Gastrocnemius medialis (tissue), 4 donors: ENCODE results near the gene NPIPA7. TPM values are rescaled to one million over a fixed set of nuclear protein-coding genes. Genes with fewer than 3 reads are reported as not detected.
"Not testable (repeated sequence)": the region's sequence is repeated elsewhere in the genome, so short reads cannot be mapped to it uniquely, and the experiment has no call there.

Experiments
- ATAC-seq, 2 donors: fragments of 150-250 bp; one replicate each; pipeline ENCODE4 v1.9.1; 2016
- DNase-seq, 2 donors: peaks; one replicate each; pipeline ENCODE4 v3.0.0-alpha.2; 2019
- H3K27ac ChIP-seq, 4 donors: fragments of 200-600 bp; sonication (generic); 1 replicate in 1 of 4; 2 replicates in 3 of 4; pipeline ENCODE4 v1.5.1; 2016 to 2018; ENCODE audit warnings: mild to moderate bottlenecking in 2 of 4, moderate library complexity in 1 of 4
- H3K27me3 ChIP-seq, 3 donors: fragments of 200-600 bp; sonication (generic) in 2 of 3; 1 replicate in 1 of 3; 2 replicates in 2 of 3; pipeline versions ENCODE4 v1.5.1 to v1.6.0; 2016 to 2019; ENCODE audit warnings: mild to moderate bottlenecking in 1 of 3, moderate library complexity in 1 of 3
- H3K36me3 ChIP-seq, 2 donors: fragments of 200-600 bp; sonication (generic) in 1 of 2; one replicate each; pipeline ENCODE4 v1.5.1; 2017 to 2018
- H3K4me1 ChIP-seq, 2 donors: fragments of 200-600 bp; sonication (generic) in 1 of 2; one replicate each; pipeline ENCODE4 v1.5.1; 2016 to 2017; ENCODE audit warnings: mild to moderate bottlenecking in 2 of 2
- H3K4me3 ChIP-seq, 4 donors: fragments of 200-600 bp; sonication (generic) in 3 of 4; 1 replicate in 1 of 4; 2 replicates in 3 of 4; pipeline ENCODE4 v1.5.1; 2016 to 2019; ENCODE audit warnings: mild to moderate bottlenecking in 2 of 4
- H3K9me3 ChIP-seq, 3 donors: fragments of 200-600 bp; sonication (generic) in 2 of 3; 1 replicate in 1 of 3; 2 replicates in 2 of 3; pipeline ENCODE4 v1.5.1; 2016 to 2019
- in situ Hi-C, 4 donors: fragments of 200-750 bp; cut with MboI; loops; one replicate each; pipeline versions ENCODE4 v1.15.0 to v1.8.0; 2017; ENCODE audit warnings: low sequenced_read_pairs in 4 of 4
- intact Hi-C: fragments of 100-400 bp; cut with DNase I; formaldehyde crosslinking; loops from one replicate; pipeline ENCODE4 v1.15.1; 2023; ENCODE audit warnings: low total_unique reads
- microRNA-seq, 2 donors: library from miRNA; unstranded; fragments of <30 nt; microRNA quantifications; one replicate each; pipeline ENCODE4, GENCODE V29; 2016; ENCODE audit warnings: borderline replicate concordance in 2 of 2
- total RNA-seq, 4 donors: library from RNA; depleted of rRNA; stranded (reverse); fragments of >200 nt; gene quantifications; one replicate each; pipeline versions ENCODE4 v1.1.0 to v1.2.3, GENCODE V29; 2016

The NPIPA7 gene
- total RNA-seq, 4 donors from 2014 or later = 5.4 TPM; not detected in 3

GRCh38 chr16:16425146-16425545, 46.2 kb downstream of the NPIPA7 start:
- DNase-seq, H3K4me3 ChIP-seq, in situ Hi-C loops, H3K36me3 ChIP-seq, H3K27me3 ChIP-seq, H3K4me1 ChIP-seq, H3K27ac ChIP-seq, intact Hi-C loops, H3K9me3 ChIP-seq, ATAC-seq: not testable (repeated sequence)

DNA sequence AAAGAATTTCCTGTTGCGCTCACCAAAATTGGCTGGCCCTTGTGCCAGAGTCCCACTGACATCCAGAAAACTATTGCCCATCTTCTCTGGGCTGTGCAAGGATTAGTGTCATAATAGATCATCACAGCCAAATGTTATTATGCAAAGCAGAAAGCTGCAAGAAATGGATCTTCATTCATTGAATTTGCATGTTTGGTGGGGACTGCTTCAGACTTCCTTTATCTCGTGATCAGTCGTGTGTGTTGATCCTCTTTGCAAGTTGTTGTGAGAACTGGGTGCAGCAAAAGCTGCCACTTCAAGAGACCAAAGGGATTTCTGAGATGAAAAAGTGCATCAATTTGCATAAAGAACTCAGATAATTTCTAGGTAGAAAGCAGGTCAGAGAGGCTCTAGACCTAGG, 52.2 kb downstream of the NPIPA7 start:
- in situ Hi-C loops, intact Hi-C loops, H3K9me3 ChIP-seq, H3K4me3 ChIP-seq, H3K36me3 ChIP-seq, H3K27me3 ChIP-seq, DNase-seq, H3K4me1 ChIP-seq, H3K27ac ChIP-seq, ATAC-seq: not testable (repeated sequence)

GRCh38 chr16:16434711-16435110, 55.8 kb downstream of the NPIPA7 start:
- H3K36me3 ChIP-seq, intact Hi-C loops, H3K4me1 ChIP-seq, in situ Hi-C loops, H3K27me3 ChIP-seq, H3K9me3 ChIP-seq, H3K27ac ChIP-seq, DNase-seq, ATAC-seq, H3K4me3 ChIP-seq: not testable (repeated sequence)

DNA sequence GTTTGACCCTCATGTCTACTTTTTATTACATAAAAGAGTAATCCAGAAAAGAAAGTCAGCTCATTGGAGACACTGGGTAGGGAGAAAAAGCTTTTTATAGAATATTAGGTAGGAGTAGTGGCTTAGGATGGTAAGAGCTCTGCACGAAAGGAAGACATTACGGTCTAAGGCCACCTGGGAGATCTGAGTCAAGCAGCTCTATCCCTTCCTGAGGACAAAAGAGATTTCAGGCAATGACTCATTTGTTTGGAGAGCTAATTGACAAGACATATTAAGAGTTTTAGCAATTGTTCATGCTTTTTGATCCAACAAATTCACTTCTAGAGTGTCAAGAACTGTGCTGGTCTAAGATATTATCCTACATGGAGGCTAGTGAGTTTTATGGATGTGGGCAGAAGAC, 62.5 kb downstream of the NPIPA7 start:
- H3K4me1 ChIP-seq, in situ Hi-C loops, ATAC-seq, H3K27me3 ChIP-seq, H3K36me3 ChIP-seq, H3K27ac ChIP-seq, H3K4me3 ChIP-seq, intact Hi-C loops, H3K9me3 ChIP-seq, DNase-seq: not testable (repeated sequence)

Small RNA genes lying within 50 kb of the gene (microRNA-seq; reads per million reads assigned to microRNA genes)
- gene MIR6511A3 (0 reads per million in 2 donors), gene MIR6770-2 (0 reads per million in 2 donors)

Other genes with a start within 250 kb of the NPIPA7 start
- 1 to 10 TPM in 2 of 4 donors, under 1 TPM in 2; 0.23 to 4.8 (median 0.73) TPM for gene ABCC6, start 155.6 kb upstream of the NPIPA7 start, total RNA-seq
- 10 to 100 TPM; 11.0 to 87.1 (median 30.5) TPM for gene NOMO3, start 146.6 kb upstream of the NPIPA7 start, total RNA-seq